ENCODE data around the gene CD2BP2. TPM values are rescaled to one million over a fixed set of nuclear protein-coding genes. Genes with fewer than 3 reads are reported as not detected.

CD2BP2 gene
- polyA plus RNA-seq, 12 donors, result 26.8 to 87.9 (median 33.5) TPM; not detected in 1

- no peak for DNase-seq
Observed at GRCh38 chr16:30380803-30381208, 25.7 kb upstream of the CD2BP2 start.

GRCh38 chr16:30380072-30380802, 25.1 kb upstream of the CD2BP2 start:
- DNase-seq, result no peak

DNA sequence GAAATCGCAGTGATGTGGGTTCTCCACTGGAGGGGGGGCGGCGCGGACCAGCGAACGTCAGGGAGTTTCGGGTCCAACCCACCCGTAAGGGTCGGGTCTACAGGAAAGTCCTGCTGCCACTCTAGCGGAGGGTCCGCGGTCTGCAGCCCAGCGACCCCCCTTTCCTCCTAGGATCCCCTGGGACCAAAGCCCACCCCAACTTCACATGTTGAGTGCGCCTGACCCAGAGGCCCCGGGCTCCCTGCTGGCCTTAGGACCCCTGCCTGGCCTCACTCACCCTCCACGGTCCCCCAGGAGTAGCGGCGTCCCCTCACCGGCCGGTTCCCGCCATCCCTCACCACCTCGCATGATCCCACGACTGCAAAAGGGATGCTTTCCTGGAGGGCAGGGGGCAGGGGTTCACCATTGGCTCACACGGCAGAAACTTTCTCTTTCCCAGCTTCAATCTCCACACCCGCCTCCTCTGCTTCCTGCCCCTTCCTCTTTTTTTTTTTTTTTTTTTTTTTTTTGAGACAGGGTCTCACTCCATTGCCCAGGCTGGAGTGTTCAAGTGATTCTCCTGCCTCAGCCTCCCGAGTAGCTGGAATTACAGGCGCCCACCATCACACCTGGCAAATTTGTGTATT, 24.2 kb upstream of the CD2BP2 start:
- DNase-seq, result no peak

- peak; percentile 98 for DNase-seq
Observed at GRCh38 chr16:30378236-30379157, 23.4 kb upstream of the CD2BP2 start.

- peak; percentile 93 for DNase-seq
Observed at GRCh38 chr16:30377812-30378235, 22.7 kb upstream of the CD2BP2 start.

DNA sequence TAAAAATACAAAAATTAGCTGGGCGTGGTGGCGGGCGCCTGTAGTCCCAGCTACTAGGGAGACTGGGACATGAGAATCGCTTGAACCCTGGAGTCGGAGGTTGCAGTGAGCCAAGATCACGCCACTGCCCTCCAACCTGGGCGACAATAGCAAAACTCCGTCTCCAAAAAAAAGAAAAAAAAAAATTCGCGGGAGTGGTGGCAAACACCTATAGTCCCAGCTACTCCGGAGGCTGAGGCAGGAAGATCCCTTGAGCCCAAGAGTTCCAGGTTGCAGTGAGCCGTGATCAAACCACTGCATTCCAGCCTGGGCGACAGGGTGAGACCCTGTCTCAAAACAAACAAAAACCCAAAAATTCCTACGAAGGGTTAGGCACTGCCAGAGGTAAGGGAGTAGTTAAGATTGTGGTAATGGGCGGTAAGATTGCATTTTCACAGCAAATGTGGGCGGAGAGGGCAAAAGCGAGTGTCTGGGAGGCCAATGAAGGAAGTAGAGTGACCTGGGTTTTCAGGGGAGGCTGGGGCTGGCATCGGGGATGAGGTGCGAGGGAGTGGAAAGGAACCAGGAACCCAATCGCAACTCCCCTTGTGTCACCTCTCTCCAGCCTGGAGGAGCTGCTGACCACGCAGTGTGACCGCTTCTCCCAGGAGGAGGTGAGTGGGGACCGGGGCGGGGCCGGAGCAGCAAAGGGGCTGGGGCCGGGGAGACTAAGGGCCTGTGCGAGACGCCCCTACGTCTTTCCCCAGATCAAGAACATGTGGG, 22.1 kb upstream of the CD2BP2 start:
- no peak for DNase-seq

GRCh38 chr16:30376461-30376902, 21.4 kb upstream of the CD2BP2 start:
- no peak for DNase-seq

GRCh38 chr16:30375864-30376263, 20.8 kb upstream of the CD2BP2 start:
- no peak for DNase-seq

DNA sequence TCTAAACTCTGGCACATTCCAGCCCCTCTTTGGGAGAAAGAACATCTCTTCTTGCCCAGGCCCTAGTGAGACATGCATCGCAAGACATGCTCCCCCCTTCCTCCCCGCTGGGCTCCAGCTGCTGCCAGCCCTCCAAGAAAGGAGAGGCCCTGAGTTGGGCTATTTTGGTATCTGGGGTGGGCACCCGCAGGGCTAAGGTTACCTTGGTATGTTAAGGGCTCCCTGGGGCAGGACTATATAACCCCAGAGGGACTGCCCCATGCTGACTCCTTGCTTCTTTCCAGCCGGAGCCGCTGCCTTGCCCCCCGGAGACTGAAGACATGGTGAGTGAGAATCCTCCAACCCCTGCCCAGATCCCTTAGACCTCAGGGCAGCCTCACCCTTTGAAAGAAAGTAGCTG, 19.4 kb upstream of the CD2BP2 start, which contains the start of gene MYL11:
MYL11 (plus strand) TSS at position 265 of the 400 bp plus-strand sequence; CDS start at position 321, 56 bp downstream.
- DNase-seq, result no peak

DNA sequence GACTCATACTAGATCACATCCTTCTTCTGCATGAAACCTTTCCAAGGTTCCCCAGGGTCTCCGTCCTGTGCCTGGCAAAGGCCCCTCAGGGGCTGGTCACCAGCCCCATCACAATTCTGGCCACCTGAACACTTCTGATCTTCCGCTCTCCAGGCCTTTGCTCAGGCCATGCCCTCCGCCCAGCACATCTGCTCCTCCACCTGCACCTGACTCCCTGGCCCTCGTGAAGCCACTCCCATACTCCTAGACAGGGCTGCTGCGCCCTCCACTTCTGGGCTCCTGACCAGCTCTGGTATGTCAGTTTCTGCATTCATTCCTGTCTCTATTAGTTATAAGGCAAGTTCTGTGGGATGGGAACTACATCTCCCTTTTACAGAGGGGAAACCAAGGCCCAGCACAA, 17.6 kb upstream of the CD2BP2 start:
- DNase-seq, result no peak

DNA sequence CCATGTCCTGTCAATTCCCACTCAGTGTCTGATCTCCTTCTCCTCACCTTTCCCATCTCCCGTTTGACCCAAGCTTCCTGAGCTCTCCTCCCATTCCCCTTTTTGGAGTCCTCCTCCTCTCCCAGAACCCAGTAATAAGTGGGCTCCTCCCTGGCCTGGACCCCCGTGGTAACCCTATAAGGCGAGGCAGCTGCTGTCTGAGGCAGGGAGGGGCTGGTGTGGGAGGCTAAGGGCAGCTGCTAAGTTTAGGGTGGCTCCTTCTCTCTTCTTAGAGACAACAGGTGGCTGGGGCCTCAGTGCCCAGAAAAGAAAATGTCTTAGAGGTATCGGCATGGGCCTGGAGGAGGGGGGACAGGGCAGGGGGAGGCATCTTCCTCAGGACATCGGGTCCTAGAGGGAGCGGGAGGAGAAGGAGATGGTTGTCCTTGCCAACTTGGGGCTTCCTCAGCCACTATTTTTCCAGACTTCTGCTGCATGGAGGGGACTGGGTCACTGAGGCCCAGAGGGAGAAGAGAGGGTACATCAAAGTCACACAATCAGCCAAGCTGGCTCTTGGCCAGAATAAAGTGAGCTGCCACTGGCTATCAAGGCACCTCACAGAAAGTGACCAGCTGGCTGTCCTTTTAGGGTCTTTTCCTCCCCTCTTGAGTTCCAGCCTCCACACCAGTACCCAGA, 17.1 kb upstream of the CD2BP2 start:
- DNase-seq, result no peak

- DNase-seq, result no peak
Observed at GRCh38 chr16:30371248-30371816, 16.2 kb upstream of the CD2BP2 start.

DNA sequence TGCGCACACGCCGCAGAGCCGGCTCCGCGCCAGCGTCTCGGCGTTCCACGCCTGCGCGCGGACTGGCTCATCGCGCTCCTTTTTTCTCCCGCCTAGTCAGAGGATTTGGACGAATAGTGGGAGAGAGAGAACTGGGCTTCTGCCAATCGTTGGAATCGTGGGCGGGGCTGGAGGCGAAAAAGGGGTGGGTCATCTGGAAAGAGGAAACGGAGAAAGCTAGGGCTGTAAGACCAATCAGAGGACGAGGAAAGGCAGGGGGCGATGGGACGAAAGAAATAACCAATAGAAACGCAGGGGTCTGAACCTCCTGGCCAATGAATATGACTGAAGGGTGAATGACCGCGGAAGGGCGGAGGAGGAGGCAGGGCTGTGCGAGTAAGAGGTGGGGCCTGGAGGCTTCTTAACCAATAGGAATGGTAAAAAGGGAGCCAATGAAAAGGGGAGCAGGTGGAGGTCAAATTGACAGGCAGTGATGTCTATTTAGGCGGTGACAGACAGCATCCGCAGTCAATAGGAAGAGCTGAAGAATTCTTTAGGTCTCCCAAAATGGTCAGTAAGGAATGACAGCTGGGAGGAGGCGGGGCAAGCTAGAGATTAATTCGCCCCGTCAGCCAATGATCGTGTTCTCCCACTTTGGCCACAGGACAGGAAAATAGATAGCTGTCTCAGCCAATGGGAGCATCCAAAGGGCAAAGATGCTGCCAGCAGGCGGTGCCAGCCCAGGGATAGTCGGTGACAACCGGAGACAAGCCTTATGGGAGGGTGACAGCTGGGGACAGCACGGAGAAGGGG, 15.5 kb upstream of the CD2BP2 start, which contains the start of gene TBC1D10B:
TBC1D10B (minus strand) TSS at position 39 of the 792 bp plus-strand sequence. CDS start 311 bp downstream, outside the sequence.
- DNase-seq, result peak; percentile 100

DNA sequence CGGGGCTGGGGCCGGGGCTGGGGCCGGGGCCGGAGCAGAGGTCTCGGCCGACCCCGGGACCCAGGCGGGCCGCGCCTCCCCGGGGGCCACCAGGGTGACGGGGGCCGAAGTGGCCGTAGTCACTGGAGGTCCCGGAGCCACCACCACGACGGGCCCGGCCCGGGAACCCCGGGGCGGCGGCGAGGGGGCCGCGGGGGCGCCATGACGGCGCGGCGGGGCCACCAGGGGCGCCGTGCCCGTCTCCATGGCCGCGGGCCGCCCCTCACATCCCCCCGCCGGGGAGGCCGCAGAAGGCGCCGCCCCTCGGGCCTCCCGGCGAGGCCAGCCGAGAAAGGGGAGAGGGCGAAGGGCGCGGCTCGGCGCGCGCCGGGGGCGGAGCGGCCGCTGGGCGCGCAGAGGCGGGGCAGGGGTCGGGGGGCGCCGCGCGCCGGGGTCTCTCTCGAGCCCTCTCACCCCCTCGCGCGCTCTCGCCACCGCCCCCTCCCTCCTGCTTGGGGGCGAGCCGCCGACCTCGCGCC, 14.9 kb upstream of the CD2BP2 start:
- no peak for DNase-seq

- no peak for DNase-seq
Observed at GRCh38 chr16:30369091-30369937, 14.2 kb upstream of the CD2BP2 start.

GRCh38 chr16:30368792-30369090, 13.6 kb upstream of the CD2BP2 start:
- DNase-seq, result no peak

GRCh38 chr16:30368122-30368791, 13.1 kb upstream of the CD2BP2 start:
- no peak for DNase-seq
